Mucosa of stomach (tissue), 1 donor: ENCODE measurements around the gene BOLA2B.
"Not testable (repeated sequence)": the region's sequence is repeated elsewhere in the genome, so short reads cannot be mapped to it uniquely, and the experiment has no call there.

Experiments used
- H3K27me3 ChIP-seq: one replicate; pipeline ENCODE4 v1.7.0; 2013; ENCODE audit warnings: mild to moderate bottlenecking, low read length; ENCODE audit not compliant: control insufficient read depth, insufficient read depth
- H3K36me3 ChIP-seq: one replicate; pipeline ENCODE4 v1.7.0; 2013; ENCODE audit warnings: low read length; ENCODE audit not compliant: control insufficient read depth, insufficient read depth
- H3K4me1 ChIP-seq: one replicate; pipeline ENCODE4 v1.7.0; 2013; ENCODE audit warnings: mild to moderate bottlenecking, low read length; ENCODE audit not compliant: control insufficient read depth, insufficient read depth
- H3K4me3 ChIP-seq: one replicate; pipeline ENCODE4 v1.7.0; 2013; ENCODE audit warnings: low read length
- H3K9ac ChIP-seq: one replicate; pipeline ENCODE4 v1.7.0; 2013; ENCODE audit warnings: mild to moderate bottlenecking, low read length, moderate library complexity
- H3K9me3 ChIP-seq: one replicate; pipeline ENCODE4 v1.7.0; 2013; ENCODE audit warnings: mild to moderate bottlenecking, low read length, moderate library complexity; ENCODE audit not compliant: control insufficient read depth
- donor health status: Pancreatic carcinoma.

The BOLA2B gene

DNA sequence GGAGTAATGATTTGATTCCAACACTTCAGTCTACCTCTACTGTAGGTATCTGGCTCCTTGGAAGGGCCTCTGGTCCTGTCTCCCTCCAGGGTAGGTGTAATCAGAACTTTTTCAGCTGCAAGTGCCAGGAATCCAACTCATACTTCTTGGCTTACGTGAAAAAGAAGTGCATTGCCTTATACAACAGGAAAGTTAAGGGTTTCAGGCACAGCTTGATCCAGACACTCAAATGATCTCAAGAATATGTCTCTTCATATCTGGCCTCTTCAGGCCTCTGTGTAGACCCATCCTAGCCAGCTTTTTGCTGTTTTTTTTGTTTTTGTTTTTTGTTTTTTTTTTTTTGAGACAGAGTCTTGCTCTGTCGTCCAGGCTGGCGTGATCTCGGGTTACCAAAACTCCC lies 14.3 kb downstream of the BOLA2B start:
- Histone ChIP-seq H3K36me3 (no peaks in the 10 kb centered on the region), H3K9me3 (no peaks in the 10 kb centered on the region), H3K4me1 (peaks cover 5% of the 10 kb centered on the region), H3K27me3 (peaks cover 3% of the 10 kb centered on the region), H3K9ac (no peak overlapping the region), H3K4me3 (no peak overlapping the region)

DNA sequence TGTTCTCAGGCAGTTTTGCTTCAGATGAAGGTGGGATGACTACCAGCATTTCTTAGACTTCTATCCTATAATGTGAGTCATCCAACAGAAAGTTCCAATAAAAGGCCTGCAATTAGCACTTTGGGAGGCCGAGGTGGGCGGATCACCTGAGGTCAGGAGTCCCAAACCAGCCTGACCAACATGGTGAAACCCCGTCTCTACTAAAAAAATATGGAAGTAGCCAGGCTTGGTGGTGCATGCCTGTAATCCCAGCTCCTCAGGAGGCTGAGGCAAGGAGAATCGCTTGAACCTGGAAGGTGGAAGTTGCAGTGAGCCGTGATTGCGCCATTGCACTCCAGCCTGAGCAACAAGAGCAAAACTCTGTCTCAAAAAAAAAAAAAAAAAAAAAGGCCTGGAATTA lies 16.6 kb downstream of the BOLA2B start:
- H3K36me3 ChIP-seq, H3K9me3 ChIP-seq, H3K27me3 ChIP-seq, H3K9ac ChIP-seq, H3K4me1 ChIP-seq, H3K4me3 ChIP-seq: not testable (repeated sequence)

DNA sequence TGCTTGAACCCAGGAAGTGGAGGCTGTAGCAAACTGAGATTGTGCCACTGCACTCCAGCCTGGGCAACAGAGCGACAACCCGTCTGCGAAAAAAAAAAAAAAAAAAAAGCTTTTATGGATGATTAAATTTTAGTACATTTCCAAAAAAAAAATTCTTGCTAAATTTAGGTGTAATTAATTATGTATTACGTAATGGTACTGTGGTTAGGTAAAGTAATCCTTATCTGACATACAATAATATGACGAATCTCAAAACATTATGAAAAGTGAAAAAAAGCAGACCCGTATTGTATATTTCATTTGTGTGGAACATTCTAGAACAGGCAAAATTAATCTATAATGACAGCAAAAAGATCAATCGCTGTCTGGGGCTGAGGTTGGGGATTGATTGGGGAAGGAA lies 20.4 kb downstream of the BOLA2B start:
- Histone ChIP-seq H3K4me3 (no peak overlapping the region), H3K27me3 (no peaks in the 10 kb centered on the region), H3K9ac (no peak overlapping the region), H3K4me1 (no peaks in the 10 kb centered on the region), H3K9me3 (no peaks in the 10 kb centered on the region), H3K36me3 (no peaks in the 10 kb centered on the region)

DNA sequence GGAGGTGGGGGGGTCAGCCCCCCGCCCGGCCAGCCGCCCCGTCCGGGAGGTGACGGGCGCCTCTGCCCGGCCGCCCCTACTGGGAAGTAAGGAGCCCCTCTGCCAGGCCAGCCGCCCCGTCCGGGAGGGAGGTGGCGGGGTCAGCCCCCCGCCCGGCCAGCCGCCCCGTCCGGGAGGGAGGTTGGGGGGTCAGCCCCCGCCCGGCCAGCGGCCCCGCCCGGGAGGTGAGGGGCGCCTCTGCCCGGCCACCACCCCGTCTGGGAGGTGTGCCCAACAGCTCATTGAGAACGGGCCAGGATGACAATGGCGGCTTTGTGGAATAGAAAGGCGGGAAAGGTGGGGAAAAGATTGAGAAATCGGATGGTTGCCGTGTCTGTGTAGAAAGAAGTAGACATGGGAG lies 23.3 kb downstream of the BOLA2B start:
- not testable (repeated sequence) for H3K9ac ChIP-seq, H3K9me3 ChIP-seq, H3K27me3 ChIP-seq, H3K4me1 ChIP-seq, H3K4me3 ChIP-seq, H3K36me3 ChIP-seq

DNA sequence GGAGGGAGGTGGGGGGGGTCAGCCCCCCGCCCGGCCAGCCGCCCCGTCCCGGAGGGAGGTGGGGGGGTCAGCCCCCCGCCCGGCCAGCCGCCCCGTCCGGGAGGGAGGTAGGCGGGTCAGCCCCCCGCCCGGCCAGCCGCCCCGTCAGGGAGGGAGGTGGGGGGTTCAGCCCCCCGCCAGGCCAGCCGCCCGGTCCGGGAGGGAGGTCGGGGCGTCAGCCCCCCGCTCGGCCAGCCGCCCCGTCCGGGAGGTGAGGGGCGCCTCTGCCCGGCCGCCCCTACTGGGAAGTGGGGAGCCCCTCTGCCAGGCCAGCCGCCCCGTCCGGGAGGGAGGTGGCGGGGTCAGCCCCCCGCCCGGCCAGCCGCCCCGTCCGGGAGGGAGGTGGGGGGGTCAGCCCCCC lies 24.1 kb downstream of the BOLA2B start:
- not testable (repeated sequence) for H3K9ac ChIP-seq, H3K36me3 ChIP-seq, H3K4me3 ChIP-seq, H3K27me3 ChIP-seq, H3K9me3 ChIP-seq, H3K4me1 ChIP-seq

DNA sequence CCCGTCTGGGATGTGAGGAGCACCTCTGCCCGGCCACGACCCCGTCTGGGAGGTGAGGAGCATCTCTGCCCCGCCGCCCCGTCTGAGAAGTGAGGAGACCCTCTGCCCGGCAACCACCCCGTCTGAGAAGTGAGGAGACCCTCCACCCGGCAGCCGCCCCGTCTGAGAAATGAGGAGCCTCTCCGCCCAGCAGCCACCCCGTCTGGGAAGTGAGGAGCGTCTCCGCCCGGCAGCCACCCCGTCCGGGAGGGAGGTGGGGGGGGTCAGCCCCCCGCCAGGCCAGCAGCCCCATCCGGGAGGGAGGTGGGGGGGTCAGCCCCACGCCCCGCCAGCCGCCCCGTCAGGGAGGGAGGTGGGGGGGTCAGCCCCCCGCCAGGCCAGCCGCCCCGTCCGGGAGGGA lies 24.7 kb downstream of the BOLA2B start:
- H3K27me3 ChIP-seq, H3K36me3 ChIP-seq, H3K9ac ChIP-seq, H3K9me3 ChIP-seq, H3K4me3 ChIP-seq, H3K4me1 ChIP-seq: not testable (repeated sequence)

DNA sequence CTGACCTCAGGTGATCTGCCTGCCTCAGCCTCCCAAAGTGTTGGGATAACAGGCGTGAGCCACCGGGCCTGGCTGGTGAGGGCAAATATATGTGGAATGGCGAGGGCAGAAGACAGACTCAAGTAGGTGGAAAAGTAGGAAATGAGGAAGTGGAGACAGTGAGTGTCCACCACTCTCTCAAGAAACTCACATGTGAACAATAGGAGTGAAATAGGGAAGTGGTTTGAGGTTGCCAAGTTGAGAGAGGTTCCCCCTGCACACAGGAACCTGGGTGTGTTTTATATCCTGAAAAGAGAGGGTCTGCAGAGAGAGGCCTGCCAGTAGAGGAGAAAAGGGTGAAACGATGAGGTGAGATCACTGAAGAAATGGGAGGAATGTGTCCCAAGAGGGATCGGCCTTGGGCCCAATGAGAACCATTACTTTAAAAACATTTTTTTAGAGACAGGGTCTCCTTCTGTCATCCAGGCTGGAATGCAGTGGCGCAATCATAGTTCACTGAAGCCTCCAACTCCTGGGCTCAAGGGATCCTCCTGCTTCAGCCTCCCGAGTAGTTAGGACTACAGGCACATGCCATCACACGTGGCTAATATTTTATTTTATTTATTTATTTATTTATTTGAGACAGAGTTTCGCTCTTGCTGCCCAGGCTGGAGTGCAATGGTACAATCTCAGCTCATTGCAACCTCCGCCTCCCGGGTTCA lies 27.1 kb downstream of the BOLA2B start:
- H3K9ac ChIP-seq = no peak overlapping the region

DNA sequence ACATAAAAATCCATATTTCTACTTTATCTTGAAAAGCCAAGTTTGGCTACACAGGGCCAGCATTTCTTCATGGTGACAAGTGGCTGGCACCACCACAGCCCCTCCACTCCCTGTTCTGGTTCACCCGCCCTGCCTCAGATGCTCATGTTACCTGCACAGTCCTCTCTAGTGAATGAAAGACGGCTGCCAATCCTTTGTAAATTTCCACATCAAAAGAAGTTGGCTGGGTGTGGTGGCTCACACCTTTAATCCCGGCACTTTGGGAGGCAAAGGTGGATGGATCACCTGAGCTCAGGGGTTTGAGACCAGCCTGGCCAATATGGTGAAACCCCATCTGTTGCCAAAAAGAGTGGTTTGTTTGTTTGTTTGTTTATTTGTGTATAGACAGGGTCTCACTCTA lies 29.9 kb downstream of the BOLA2B start:
- no peak overlapping the region for H3K4me3 ChIP-seq
- no peaks in the 10 kb centered on the region for H3K36me3 ChIP-seq
- H3K9ac ChIP-seq = no peak overlapping the region
- H3K9me3 ChIP-seq = no peaks in the 10 kb centered on the region
- H3K4me1 ChIP-seq = no peaks in the 10 kb centered on the region
- no peaks in the 10 kb centered on the region for H3K27me3 ChIP-seq

More for the DNA sequence above, 27.1 kb downstream of the BOLA2B start:
- Histone ChIP-seq H3K27me3 (no peaks in the 10 kb centered on the region), H3K9me3 (no peaks in the 10 kb centered on the region), H3K4me1 (no peaks in the 10 kb centered on the region), H3K36me3 (no peaks in the 10 kb centered on the region), H3K4me3 (no peak overlapping the region)

DNA sequence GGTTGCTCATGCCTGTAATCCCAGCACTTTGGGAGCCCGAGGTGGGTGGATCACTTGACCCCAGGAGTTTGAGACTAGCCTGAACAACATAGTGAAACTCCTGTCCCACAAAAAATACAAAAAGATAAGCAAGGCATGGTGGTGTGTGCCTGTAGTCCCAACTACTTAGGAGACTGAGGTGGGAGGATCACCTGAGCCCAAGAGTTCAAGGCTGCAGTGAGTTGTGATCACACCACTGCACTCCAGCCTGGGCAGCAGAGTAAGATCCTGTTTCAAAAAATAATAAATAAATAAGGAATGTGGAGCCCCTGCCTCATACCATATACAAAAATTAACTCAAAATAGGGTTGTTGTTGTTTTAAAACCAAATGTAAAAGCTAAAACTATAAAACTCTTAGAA lies 36.3 kb downstream of the BOLA2B start:
- Histone ChIP-seq H3K9ac (no peak overlapping the region), H3K27me3 (no peaks in the 10 kb centered on the region), H3K4me1 (no peaks in the 10 kb centered on the region), H3K4me3 (no peak overlapping the region), H3K9me3 (no peaks in the 10 kb centered on the region), H3K36me3 (no peaks in the 10 kb centered on the region)

DNA sequence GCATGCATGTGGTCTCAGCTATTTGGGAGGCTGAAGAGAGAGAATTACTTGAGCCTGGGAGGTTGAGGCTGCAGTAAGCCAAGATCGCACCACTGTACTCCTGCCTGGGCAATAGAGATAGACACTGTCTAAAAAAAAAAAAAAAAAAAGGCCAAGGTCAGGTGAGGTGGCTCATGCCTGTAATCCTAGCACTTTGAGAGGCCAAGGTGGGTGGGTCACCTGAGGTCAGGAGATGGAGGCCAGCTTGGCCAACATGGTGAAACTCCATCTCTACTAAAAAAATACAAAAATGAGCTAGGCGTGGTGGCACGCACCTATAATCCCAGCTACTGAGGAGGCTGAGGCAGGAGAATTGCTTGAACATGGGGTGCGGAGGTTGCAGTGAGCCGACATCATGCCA lies 38.3 kb downstream of the BOLA2B start:
- H3K27me3 ChIP-seq = no peaks in the 10 kb centered on the region
- no peaks in the 10 kb centered on the region for H3K9me3 ChIP-seq
- no peak overlapping the region for H3K9ac ChIP-seq
- no peak overlapping the region for H3K4me3 ChIP-seq
- H3K4me1 ChIP-seq = no peaks in the 10 kb centered on the region
- H3K36me3 ChIP-seq = no peaks in the 10 kb centered on the region

DNA sequence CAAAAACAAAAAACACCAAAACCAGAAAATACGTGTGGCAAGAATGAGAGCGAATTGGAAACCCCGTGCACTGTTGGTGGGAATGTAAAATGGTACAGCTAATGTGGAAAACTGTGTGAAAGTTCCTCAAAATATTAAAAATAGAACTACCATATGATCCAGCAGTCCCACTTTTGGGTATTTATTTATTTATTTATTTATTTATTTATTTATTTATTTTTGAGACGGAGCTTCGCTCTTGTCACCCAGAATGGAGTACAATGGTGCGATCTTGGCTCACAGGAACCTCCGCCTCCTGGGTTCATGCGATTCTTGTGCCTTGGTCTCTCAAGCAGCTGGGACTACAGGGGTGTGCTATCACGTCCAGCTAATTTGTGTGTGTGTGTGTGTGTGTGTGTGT lies 40.9 kb downstream of the BOLA2B start:
- no peak overlapping the region for H3K9ac ChIP-seq

DNA sequence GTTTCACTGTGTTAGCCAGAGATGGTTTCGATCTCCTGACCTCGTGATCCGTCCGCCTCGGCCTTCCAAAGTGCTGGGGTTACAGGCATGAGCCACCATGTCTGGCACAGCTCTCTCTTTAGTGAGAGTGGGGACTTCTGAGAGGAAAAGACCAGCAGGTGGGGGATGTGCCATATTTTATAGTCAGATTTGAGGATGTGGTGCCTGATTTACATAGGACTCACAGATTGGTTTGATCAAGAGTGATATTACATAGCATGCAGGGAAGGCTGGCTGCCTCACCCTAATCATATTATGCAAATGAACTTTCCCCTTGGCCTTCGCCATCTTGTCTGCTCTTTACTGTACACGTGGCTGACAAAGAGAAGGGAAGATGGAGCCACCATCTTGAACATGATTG lies 42.4 kb downstream of the BOLA2B start:
- Histone ChIP-seq H3K9me3 (no peaks in the 10 kb centered on the region), H3K9ac (no peak overlapping the region), H3K36me3 (no peaks in the 10 kb centered on the region), H3K27me3 (no peaks in the 10 kb centered on the region), H3K4me3 (no peak overlapping the region), H3K4me1 (no peaks in the 10 kb centered on the region)

More for the DNA sequence above, 40.9 kb downstream of the BOLA2B start:
- Histone ChIP-seq H3K9me3 (no peaks in the 10 kb centered on the region), H3K27me3 (no peaks in the 10 kb centered on the region), H3K4me1 (no peaks in the 10 kb centered on the region), H3K36me3 (no peaks in the 10 kb centered on the region), H3K4me3 (no peak overlapping the region)
